Brain pericyte (primary cell): ENCODE measurements around the gene FGF4.

ENCODE experiments used
- DNase-seq: peaks from one replicate; pipeline ENCODE4 v3.0.0-alpha.2; 2012; ENCODE audit warnings: low read depth, low spot score

Gene FGF4, protein sequence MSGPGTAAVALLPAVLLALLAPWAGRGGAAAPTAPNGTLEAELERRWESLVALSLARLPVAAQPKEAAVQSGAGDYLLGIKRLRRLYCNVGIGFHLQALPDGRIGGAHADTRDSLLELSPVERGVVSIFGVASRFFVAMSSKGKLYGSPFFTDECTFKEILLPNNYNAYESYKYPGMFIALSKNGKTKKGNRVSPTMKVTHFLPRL

DNA sequence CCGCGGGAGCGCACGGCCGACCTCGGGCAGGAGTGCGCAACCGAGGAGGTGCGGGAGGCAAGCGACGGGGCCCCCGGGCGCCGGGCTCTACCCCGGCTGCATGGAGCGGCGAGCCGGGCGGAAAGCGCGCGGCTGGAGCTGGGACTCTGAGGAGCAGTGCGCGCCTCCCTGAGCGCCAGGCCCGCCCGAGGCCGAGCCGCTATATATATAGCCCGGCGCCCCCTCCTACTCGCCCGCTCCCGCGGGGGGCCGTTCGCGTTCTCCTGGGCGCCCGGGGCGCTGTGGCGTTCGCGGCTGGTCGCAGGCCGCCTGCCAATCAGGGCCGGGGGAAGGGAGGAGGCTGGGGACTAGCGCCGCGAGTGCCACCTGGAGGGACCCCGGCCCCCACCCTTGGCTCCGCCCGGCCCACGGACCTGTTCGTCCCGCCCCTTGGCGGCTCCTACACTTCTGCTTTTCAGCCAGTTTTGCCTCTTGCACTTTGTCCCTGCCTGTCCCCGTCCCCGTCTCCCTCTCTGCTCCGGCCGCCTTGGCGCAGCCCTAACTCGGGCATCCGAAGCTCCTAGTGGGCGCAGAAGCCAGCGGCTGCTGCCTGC is at the start of gene FGF4:
FGF4 (minus strand) TSS at position 179 of the 593 bp plus-strand sequence. CDS start 257 bp downstream, outside the sequence.
- DNase-seq, result no peak

DNA sequence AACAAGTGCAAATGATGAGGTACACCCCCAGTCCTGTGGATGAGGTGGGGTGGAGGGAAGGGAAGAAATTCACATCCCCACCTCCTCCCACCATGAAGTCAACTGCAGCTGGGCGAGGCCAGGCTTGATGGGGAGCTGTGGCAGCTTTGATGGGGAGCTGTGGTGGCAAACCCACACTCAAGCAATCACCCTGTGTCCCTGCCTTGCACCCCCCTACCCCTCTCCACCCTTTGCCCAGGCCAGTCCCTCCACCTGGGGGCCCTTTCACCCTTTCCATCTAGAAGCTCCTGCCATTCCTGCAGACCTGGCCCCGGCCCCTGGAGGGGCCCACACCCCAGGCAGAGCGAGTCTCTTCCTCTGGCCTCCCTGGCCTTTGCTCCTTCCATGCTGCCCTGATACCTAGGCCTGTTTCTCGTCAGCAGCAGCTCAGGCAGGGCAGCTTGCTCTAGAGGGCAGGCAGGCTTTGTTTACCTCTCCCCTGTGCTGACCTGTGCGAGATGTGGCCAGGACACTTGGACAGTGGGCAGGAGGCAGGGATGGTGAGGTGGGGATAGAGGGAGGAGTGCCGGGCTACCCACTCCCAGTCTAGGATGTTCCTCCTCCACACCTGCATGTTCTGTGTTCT is 48.6 kb upstream of the FGF4 start:
- DNase-seq, result no peak

DNA sequence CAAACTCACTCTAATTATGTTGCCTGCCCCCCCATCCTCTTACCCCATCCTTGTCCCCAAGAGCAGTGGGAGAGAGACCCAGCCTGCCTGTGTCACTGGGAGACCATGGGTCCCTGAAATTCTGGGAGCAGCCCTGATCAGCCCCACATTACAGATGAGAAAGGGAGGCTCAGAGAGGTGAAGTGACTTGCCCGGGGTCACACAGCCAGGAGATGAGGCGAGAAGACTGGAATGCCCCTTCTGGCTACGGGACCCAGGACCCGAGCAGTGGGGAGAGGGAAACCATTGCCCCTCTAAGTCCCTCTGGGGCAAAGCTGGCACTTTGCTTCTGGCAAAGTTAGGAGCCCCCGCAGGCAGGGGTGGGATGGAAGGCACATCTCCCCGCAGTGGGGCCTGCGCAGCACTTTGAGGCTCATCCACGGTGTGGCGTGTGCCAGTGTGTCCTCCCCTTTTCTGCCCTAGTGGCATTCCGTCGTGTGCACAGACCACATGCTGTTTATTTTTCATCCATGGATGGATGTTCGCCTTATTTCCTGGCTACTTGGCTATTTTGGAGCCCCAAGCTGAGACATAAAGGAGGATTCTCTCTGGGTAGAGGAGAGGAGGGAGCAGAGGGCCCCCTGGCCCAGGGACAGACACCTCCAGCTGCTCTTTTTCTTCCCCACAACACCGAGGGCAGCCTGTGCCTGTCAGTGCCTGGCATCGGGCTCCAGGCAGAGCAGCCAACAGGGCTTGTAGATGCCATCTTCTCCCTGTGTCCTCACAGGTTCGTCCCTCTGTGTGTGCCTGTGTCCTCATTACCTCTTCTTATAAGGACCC is 47.7 kb upstream of the FGF4 start:
- DNase-seq, result no peak

GRCh38 chr11:69821511-69822040 is 46.4 kb upstream of the FGF4 start:
- no peak for DNase-seq

- no peak for DNase-seq
Measured at GRCh38 chr11:69820441-69820840, 45.3 kb upstream of the FGF4 start.

DNA sequence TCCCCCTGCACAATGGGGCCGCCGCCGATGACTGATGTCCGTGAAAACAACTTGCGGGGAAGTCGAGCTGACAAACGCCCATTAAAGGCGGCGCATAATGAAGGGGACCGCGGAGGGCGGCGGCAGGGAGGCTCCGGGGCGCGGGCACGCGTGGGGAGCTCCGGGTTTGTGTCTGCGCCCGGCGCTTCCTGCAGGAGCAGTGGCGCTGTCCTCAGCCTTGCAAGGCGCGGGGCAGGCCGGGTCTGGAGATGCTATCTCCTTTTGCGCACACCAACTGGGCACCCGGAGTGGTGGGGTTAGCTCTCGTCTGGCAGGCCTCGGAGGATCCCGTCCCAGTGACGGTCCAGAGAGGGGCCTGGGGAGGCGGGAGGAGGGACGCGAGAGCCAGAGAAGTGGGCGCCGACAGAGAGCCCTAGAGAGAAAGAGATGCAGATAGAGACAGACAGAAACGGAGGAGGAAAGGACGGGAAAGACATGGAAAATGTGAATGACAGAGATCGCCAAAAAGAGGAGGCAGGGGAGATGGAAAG is 44.5 kb upstream of the FGF4 start:
- DNase-seq, result no peak

DNA sequence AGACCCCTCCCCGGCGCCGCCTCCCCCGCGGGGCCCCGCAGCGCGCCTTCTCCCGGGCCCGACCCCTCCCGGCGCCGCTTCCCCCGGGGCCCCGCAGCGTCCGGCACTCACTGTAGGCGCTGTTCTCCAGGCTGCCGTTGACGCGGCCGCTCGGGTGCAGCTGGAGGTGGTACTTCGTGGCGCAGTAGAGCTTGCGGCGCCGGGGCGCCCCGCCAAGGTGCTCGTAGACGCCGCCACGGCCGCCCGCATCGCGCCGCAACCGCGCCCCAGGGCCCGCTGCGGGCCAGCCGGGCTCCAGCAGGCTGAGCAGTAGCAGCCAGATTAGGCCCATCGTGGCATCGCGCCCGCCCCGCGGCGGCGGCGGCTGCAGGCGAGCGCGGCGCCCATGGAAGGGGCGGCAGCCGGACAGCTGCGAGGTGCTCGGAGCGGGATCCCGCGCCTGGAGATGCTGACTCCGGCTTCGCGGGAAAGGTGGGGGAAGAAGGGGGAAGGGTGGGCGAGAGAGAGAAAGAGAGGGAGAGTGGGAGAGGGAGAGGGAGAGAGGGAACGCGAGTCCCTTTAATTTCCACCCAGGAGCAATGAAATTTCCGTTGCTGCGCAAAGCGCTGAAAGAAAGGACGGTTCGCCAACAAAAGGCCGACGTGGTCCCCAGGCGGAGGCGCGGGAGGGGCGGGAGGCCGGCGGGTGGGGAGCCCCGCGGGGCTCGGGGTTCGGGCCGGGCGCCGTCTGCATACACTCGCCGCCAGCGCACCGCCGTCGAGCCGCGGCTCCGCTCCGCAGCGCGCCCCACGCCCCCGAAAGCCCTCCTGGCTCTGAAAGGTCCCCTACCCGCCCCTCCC is 43.7 kb upstream of the FGF4 start, which contains the start of gene FGF3:
FGF3 (minus strand) TSS at position 814 of the 839 bp plus-strand sequence; CDS start at position 331, 483 bp downstream.
- no peak for DNase-seq

DNA sequence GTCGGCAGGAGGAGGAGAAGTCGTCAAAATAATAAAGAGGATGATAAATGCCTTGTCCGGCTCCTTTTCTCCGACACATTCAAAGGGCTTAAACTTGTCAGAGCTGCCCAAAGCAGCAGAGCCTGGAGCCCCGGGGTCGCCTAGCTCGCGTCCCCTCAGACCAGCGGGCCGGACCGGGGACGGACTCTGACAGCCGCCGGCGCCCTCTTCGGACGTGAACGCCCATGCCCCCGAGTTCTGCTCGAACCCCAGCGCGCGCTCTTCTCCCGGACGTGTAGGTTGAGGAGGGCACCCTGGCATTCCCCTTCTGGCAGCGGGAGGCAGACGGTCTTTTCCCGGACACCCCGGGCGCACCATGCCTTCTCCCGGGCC is 43.1 kb upstream of the FGF4 start:
- DNase-seq, result no peak

- DNase-seq, result no peak
Measured at GRCh38 chr11:69817265-69818230, 42.4 kb upstream of the FGF4 start.

DNA sequence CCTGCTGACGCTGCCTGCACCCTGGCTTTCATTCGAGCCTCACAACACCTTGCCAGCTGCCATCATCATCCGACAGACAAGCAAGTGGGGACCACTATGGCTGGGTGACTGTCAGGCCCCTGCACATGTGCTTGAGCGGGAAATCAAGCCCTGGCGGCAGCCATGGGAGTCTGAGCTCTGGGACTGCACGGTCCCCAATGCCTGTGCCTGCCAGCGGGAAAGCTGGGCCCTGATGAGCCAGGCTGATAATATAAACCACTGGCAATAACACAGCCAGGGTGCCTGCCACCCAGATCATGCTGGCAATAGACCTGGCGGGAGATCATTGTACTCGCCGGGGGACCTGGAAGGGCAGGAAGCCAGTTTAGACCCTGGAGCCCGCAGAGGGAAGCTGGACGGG is 41.5 kb upstream of the FGF4 start:
- no peak for DNase-seq

DNA sequence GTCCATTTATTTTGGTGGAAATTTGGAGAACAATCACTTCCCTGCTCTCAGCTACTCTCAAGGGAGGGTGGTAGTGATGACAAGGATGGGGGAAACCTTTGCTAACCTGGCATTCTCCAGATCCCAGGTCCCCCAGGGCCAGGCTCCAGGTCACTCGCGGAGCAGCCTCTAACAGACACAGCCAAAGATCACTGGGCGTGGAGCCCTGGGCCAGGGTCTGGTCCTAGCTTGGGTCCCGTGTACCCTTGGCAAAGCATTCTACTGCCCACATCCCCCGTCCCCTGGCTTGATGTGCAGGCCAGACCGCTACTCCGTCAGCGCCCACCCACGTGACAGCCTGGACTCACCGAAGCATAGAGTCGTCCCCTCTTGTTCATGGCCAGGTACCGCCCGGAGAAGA is 40.8 kb upstream of the FGF4 start:
- no peak for DNase-seq

DNA sequence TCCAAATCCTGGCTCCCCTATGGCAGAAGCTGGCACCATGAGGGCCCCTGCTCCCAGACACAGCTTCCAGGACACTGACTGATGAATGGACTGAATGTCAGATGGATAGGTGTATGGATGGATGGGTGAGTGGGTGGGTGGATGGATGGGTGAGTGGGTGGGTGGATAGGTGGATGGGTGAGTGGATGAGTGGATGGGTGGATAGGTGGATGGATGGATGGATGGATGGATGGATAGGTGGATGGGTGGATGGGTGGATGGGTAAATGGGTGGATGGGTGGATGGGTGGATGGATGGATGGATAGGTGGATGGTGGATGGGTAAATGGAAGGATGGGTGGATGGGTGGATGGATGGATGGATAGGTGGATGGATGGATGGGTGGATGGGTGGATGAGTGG is 39.8 kb upstream of the FGF4 start:
- no peak for DNase-seq

- DNase-seq, result no peak
Measured at GRCh38 chr11:69814411-69814810, 39.3 kb upstream of the FGF4 start.

DNA sequence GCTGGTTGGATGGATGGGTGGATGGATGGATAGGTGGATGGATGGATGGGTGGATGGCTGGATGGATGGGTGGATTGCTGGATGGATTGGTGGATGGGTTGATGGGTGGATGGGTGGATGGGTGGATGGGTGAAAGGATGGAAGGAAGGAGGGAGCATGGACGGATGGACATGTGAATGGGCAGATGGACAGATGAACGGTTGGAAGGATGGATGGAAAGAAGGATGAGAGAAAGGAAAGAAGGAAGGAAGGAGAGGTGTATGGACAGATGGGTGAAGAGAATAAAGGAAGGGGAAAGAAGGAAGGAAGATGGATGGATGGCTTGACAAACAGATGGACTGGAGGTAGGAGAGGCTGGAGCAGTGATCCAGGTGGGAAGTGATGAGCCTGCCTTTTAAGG is 38.7 kb upstream of the FGF4 start:
- no peak for DNase-seq

DNA sequence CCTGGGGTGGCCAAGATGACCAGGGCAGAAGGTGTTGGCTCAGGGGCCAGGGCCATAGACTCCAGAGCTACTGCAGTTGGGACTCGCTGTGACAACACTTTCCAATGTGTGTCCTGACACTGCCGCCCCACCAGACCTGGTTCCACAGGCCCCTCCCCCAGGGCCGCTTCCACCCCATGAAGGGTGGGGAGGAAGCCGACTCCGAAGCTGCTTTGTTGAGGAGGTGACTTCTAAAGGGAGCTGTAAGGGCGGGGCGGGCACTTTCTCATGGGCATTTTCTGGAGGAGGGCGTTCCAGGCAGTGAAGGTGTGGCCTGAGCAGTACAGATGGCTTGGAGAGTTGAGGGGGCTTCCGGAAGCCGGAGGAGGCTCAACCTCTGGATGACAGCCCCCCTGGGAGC is 37.8 kb upstream of the FGF4 start:
- no peak for DNase-seq

- no peak for DNase-seq
Measured at GRCh38 chr11:69812256-69812655, 37.1 kb upstream of the FGF4 start.

- DNase-seq, result no peak
Measured at GRCh38 chr11:69811431-69811830, 36.3 kb upstream of the FGF4 start.

GRCh38 chr11:69810289-69811118 is 35.4 kb upstream of the FGF4 start:
- DNase-seq, result no peak

DNA sequence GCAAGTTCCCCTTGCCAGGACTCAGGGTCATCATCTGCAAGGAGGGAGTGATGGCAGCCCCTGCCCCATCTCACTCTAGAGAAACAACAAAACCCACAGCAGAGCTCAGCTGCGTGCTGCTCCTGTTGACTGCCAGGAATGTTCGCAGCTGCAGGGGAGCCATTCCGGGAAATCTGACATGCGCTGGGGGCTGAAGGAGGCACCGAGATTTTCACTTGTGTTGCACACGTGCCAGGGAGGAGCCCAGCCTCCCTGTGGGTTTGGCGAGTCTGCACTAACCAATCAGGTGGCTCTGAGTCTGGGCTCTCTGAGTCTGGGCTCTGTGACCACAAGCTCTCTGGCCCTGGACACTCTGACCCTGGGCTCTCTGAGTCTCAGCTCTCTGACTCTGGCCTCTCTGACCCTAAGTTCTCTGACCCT is 33.5 kb upstream of the FGF4 start:
- peak; percentile 65 for DNase-seq
